GM21381 (cell line): ENCODE data around the gene CD207.
"Not testable (repeated sequence)": the region's sequence is repeated elsewhere in the genome, so short reads cannot be mapped to it uniquely, and the experiment has no call there.

Source experiments
- ATAC-seq: cut with Tn5 transposase; IDR thresholded peaks from one replicate; pipeline ENCODE4 v1.9.1; 2021; ENCODE audit warnings: mild to moderate bottlenecking, moderate library complexity; ENCODE audit not compliant: unreplicated experiment

CD207 gene

DNA sequence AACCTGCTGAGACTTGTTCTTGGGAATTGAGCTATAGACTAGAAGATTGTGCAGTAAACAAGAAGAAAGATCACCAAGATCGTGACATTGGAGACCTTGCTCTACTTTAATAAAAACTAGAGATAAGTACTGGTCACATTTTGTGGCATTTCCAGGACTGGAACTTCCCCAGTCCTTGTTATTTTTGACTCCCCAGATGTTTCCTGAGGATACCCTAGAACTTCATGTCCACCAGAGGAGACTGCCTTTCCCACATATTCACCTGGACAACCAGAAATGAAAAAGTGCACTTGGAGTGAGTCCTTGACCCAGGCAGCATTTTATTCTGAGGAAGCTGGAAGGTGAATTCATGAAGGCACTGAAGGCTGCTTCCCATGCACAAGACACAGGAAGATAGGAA lies 5.7 kb downstream of the CD207 start:
- ATAC-seq = no peak

GRCh38 chr2:70828914-70829824 lies 6.4 kb downstream of the CD207 start:
- ATAC-seq = no peak

GRCh38 chr2:70828115-70828514 lies 7.5 kb downstream of the CD207 start:
- no peak for ATAC-seq

- ATAC-seq = no peak
Measured at GRCh38 chr2:70827388-70827787, 8.2 kb downstream of the CD207 start.

GRCh38 chr2:70826696-70827350 lies 8.8 kb downstream of the CD207 start:
- no peak for ATAC-seq

DNA sequence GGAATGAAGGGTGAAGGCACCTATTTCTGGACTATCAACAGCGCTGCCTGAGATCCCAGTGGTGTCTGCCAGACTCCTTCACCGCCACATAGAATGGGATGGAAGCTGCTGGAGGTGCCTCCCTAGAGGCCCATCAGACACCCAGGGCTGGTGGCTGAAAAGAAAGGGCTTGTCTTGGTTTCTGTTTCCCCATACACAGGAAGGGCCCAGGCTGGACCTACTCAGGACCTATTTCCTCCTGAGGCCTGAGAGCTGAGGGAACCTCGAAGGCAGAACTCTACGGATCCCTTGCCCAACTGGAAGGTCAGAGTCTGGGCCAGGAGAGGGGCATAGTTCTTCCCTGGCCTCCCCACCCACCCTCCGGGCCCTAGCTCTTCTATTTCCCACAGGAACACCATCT lies 12.4 kb downstream of the CD207 start:
- ATAC-seq = no peak

GRCh38 chr2:70822843-70823242 lies 12.8 kb downstream of the CD207 start:
- ATAC-seq = no peak

GRCh38 chr2:70820499-70820898 lies 15.1 kb downstream of the CD207 start, which contains the start of gene CLEC4F:
CLEC4F (minus strand) TSS chr2:70820599; CDS start chr2:70820523, 76 bp downstream.
- ATAC-seq = no peak

DNA sequence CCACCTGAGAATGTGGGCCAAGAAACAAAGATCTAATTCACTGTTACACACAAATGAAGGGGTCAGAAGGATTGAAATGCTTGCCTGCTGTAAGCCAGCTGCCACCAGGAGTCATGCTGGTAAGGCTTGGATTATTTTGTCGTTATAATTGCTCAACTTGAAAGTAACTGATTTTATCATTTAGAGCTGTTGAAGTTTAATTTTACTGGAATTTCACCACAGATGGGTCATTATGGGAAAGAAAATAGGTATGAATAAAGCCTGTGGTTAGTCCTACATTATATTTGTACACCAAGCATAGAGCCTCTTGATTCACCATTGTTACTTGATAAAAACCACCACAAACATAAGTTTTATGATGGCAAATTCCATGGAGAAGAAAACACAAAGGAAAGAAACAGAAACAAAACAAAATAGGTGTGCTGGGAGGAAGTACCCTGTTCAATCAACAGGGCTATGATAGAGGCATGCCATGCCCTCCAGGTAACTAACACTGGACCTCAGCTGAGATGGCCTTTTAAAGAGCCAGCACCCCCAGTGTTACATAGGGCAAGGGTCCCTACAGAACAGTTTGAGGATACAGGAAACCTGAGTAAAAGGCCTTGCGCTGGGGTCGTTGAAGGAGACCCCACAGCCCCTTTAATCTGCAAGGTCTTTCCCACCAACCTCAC lies 18.2 kb downstream of the CD207 start:
- ATAC-seq = no peak

DNA sequence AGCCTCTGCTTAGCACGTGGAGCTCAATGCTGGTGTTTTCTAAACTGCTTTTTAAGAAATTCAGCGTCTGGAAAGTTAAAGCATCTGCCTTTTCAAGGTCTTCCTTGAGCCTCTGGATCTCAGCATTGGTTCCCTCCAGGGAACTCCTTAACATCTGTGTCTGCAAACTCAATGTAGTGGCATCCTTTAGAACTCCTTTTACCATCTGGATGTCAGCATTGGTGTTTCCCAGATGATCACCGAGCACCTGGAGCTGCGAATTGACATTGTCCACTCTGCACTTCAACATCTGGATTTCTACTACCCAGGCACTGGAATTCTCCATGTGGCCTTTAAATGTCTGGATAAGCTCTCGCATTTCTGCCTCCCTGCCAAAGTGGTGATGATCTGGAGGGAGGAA lies 18.9 kb downstream of the CD207 start:
- no peak for ATAC-seq

DNA sequence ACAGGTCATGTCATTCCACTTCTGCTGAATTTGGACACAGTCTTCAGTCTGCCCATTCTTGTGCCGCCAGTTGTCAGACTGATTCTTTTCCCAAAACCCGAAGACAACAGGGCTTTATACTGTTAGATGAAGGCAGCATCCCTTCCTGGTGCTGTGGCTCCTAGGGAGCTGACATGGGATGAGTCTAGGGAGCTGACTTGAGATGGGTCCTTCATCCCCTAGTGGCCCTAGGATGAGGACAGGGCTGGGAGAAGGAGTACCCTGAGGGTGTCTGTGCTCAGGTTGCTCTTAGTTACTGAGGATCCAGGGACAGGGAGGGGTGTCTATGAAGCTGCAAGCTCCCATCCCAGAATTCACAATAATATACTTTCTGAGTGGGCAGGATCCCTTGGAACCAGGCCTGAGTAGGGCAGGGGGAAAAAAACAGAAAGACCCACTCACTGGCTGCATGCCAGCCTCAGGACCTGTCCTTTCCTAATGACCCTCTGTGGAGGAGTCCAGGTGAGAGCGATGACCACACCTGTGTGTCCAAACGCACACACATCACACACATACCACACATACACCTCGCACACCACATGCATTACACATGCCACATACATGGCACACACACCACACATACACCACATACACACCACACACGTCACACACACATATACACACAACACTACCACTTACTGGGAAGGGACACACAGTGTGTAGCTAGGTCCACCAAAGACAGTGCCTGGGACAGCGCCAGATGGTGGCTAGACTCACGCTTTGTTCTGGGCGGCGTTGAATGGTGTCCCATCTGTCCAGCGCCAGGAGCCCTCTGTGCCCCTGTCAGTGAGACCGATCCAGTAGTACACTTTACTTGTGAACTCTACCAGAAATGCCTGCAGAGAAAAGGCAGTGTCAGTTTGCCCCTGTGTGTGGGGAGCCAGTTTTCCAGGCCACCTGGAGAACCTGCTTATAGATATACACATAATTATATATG lies 26.3 kb downstream of the CD207 start:
- ATAC-seq = no peak

GRCh38 chr2:70807828-70808118 lies 27.8 kb downstream of the CD207 start:
- no peak for ATAC-seq

DNA sequence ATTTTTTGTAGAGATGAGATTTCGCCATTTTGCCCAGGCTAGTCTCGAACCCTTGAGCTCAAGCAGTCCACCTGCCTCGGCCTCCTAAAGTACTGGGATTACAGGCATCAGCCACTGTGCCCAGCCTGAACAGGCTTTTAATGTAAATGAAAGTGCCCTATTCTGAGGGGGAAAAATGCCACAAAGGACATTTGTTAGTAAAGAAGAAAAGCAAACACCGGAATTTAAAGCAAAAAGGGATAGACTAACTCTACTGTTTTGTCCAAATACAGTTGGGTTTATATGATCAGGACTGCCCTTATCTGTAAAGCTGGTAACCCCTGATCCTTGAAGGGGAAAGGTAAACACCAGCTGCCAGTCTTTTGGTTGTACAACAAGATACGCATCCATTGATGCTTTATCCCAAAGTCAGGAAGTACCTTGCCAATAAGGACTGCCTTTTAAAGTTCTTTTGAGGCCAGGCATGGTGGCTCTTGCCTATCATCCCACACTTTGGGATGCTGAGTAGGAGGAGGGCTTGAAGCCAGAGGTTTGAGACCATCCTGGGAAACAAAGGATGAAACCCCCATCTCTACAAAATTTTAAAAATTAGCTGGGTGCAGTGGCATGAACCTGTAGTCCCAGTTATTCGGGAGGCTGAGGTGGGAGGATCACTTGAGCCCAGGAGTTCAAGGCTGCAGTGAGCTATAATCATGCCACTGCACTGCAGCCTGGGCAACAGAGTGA lies 28.4 kb downstream of the CD207 start:
- ATAC-seq = no peak

DNA sequence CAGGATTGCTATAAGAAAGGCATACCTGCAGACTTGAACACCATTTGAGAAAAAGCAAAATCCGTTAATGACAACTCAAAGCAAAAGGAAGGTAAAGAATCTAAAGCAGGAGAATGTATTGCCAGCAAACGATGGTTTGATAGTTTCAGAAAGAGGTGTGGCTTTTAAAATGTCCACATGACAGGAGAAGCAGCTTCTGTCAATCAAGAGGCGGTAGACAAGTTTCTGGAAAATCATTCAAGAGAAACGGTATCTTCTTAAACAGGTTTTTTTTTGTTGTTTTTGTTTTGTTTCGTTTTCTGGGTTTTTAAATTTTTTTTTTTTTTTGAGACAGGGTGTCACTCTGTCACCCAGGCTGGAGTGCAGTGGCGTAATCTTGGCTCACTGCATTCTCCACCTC lies 29.0 kb downstream of the CD207 start:
- no peak for ATAC-seq

GRCh38 chr2:70806013-70806412 lies 29.6 kb downstream of the CD207 start:
- no peak for ATAC-seq

DNA sequence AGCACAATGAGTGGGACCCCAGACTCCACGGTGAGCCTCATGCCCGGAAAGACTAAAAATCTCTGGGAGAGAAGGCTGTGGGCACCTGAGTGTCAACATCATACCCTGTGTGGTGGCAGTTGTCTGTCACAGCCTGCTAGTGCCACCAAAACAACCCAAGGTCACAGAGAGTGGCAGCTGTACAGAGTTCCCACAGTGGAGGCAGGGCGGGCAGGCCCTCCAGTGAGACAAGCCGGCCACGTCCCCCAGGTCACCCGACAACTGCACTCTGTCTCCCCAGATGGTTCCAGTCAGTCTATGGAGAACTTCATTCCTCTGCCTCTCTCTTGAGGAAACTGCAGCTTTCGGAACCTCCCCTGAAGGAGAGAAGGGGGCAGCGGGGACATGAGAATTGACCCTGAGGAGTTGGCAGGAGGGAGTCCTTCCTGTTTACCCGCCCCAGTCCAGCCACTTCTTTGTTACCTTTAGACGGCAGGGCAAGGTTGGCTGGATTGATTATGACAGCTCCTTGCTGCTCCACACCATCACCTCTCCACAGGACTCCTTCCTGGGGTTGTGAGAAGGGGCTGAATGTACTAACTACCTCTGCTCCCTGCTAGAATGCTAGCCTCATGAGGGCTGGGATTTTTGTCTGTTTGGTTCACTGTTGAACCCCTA lies 33.9 kb downstream of the CD207 start:
- no peak for ATAC-seq

GRCh38 chr2:70799706-70800105 lies 35.9 kb downstream of the CD207 start:
- ATAC-seq = no peak

DNA sequence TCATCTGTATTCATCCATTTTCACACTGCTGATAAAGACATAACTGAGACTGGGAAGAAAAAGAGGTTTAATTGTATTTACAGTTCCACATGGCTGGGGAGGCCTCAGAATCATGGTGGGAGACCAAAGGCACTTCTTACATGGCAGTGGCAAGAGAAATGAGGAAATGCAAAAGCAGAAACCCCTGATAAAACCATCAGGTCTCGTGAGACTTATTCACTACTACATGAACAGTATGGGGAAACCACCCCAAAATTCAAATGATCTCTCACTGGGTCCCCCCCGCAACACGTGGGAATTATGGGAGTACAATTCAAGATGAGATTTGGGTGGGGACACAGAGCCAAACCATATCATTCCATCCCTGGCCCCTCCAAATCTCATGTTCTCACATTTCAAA lies 37.6 kb downstream of the CD207 start:
- not testable (repeated sequence) for ATAC-seq

GRCh38 chr2:70797506-70797905 lies 38.1 kb downstream of the CD207 start:
- no peak for ATAC-seq

GRCh38 chr2:70796262-70796661 lies 39.4 kb downstream of the CD207 start:
- no peak for ATAC-seq
